ENCODE results near the gene DGKD. TPM values are rescaled to one million over a fixed set of nuclear protein-coding genes. Genes with fewer than 3 reads are reported as not detected.

DGKD gene
- total and polyA plus RNA-seq, 4 donors = 26.0 to 75.0 (median 43.8) TPM

DNA sequence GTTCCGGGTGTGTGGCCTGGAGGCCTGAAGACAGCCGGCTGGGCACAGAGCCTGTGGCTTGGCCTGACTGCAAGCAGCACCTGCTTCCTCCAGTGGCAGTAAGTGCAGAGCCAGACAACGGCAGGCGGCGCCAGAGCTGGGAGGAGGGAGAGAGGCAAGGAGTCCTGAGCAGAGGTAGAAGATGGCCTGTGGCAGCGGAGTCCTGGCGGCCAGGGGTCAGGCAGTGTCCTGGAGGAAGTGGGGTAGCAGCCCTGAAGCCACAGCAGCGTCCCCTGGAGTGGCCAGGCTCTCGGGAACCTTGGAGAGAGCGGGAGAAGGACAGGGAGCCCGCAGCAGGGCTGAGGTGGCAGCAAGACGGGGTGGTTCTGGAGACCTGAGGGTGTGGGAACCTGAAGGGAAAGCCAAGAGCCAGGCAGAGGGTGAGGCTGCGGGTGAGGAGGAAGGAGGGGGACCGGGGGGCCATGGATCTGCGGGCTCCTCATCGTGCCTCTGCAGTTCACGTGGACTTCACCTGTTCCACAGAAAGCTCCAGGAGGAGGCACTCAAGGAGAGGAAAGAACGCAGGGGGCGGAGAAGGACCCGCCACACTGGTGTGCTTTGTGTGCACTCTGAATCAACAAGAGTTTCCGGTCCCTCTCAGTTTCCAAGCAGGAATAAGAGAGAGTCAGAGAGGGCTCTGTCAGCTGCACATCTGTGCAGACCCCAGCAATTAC, 126.4 kb downstream of the DGKD start:
- no peaks in the 10 kb centered on the region for H3K9me3 ChIP-seq (ENCODE audit: control insufficient read depth, insufficient read depth, low read length)
- no peak overlapping the region for H3K27ac ChIP-seq (ENCODE audit: low read depth, low read length)
- DNase-seq (ENCODE audit: low read depth in 4 of 6, low spot score in 6 of 6) = peak in 2 of 6 donors; percentile 12 to 31
- peaks cover 17% of the 10 kb centered on the region for H3K4me1 ChIP-seq (ENCODE audit: control insufficient read depth, insufficient read depth, low read length)
- H3K27me3 ChIP-seq (ENCODE audit: control insufficient read depth, insufficient read depth, low read length) = no peaks in the 10 kb centered on the region
- WGBS (ENCODE audit: insufficient coverage) = 75% methylated on average over 21 of the region's 21 CpGs
- no peak overlapping the region for H3K4me3 ChIP-seq (ENCODE audit: low read depth, low read length)
- H3K36me3 ChIP-seq (ENCODE audit: control insufficient read depth, insufficient read depth, low read length) = peaks cover 66% of the 10 kb centered on the region

DNA sequence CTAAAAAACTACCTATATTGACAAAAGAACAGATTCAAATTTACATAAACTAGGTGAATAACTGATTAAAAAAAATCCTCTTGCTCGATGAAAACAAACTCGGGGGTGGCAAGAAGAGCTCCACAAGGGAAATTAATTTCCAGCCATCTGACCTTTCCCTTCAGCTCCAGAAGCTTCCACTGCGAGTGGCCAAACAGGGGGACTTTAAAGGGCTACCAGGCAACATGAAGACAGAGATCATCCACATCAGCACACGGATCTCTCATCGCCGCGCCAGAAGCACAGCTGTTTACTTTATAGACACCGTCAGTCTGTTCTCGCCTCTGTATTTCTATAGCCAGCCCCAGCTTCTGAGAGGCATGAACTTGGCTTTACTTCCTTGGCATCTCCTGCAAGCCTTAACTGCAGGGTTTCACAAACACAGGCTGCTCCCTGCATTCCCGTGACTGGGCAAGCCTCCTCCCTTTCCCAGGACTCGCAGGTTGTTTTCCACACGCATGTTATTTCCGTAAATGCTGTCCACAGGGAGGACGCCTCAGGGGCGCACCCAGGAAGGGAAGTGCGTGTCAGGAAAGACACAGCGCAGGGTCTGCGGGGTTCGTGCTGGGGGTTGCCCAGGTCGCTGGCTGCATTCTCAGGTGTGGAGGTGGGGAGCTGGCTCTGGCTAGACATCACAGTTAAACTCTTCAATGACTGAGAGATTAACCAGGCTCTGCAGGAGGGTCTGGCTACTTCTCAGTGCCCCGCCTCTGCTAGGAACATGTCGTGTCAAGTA, 127.3 kb downstream of the DGKD start:
- Histone ChIP-seq H3K27me3 (ENCODE audit: control insufficient read depth, insufficient read depth, low read length) (no peaks in the 10 kb centered on the region), H3K4me1 (ENCODE audit: control insufficient read depth, insufficient read depth, low read length) (peaks cover 17% of the 10 kb centered on the region), H3K9me3 (ENCODE audit: control insufficient read depth, insufficient read depth, low read length) (no peaks in the 10 kb centered on the region), H3K4me3 (ENCODE audit: low read depth, low read length) (no peak overlapping the region), H3K36me3 (ENCODE audit: control insufficient read depth, insufficient read depth, low read length) (peaks cover 66% of the 10 kb centered on the region), H3K27ac (ENCODE audit: low read depth, low read length) (no peak overlapping the region)
- 71% methylated on average over 19 of the region's 22 CpGs for WGBS (ENCODE audit: insufficient coverage)
- peak in 2 of 6 donors; percentile 16 to 24 for DNase-seq (ENCODE audit: low read depth in 4 of 6, low spot score in 6 of 6)

DNA sequence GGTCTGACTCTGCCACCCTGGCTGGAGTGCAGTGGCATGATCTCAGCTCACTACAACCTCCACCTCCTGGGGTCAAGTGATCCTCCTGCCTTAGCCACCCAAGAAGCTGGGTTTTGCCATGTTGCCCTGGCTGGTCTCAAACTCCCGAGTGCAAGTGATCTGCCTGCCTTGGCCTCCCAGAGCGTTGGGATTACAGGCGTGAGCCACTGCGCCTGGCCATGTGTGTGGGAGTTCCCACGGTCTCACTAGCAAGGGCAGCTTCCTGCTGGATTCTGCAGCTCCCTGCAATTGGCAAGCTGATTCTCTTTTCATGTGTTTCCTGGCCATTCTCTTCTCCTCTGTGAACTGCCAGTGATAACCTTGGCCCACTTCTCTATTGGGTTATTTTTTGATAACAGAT, 128.3 kb downstream of the DGKD start:
- Histone ChIP-seq H3K4me3 (ENCODE audit: low read depth, low read length) (no peak overlapping the region), H3K36me3 (ENCODE audit: control insufficient read depth, insufficient read depth, low read length) (peaks cover 58% of the 10 kb centered on the region), H3K27me3 (ENCODE audit: control insufficient read depth, insufficient read depth, low read length) (no peaks in the 10 kb centered on the region), H3K9me3 (ENCODE audit: control insufficient read depth, insufficient read depth, low read length) (no peaks in the 10 kb centered on the region), H3K4me1 (ENCODE audit: control insufficient read depth, insufficient read depth, low read length) (peaks cover 17% of the 10 kb centered on the region), H3K27ac (ENCODE audit: low read depth, low read length) (no peak overlapping the region)
- 84% methylated on average over 5 of the region's 5 CpGs for WGBS (ENCODE audit: insufficient coverage)
- no peak for DNase-seq (ENCODE audit: low read depth in 4 of 6, low spot score in 6 of 6)

DNA sequence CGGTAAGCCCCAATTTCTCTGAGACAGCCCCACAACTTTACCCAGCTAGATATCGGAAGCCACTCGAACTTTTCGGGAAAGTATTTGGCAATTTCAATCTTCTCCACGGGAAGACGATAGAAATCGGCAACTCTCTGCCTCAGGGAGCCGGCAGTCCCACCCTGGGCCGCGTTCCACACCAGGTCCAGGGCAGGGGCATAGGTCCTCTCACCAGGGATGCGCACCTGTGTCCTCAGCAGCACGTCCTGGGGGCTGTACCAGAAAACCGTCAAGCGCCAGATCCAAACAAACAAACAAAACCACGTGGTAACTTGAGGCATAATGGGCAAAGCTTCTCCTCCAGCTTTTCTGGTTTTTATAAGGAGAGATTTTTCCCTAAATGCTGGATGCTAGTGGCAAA, 131.4 kb downstream of the DGKD start:
- Histone ChIP-seq H3K27me3 (ENCODE audit: control insufficient read depth, insufficient read depth, low read length) (no peaks in the 10 kb centered on the region), H3K27ac (ENCODE audit: low read depth, low read length) (no peak overlapping the region), H3K36me3 (ENCODE audit: control insufficient read depth, insufficient read depth, low read length) (peaks cover 50% of the 10 kb centered on the region), H3K4me1 (ENCODE audit: control insufficient read depth, insufficient read depth, low read length) (peaks cover 13% of the 10 kb centered on the region), H3K9me3 (ENCODE audit: control insufficient read depth, insufficient read depth, low read length) (no peaks in the 10 kb centered on the region), H3K4me3 (ENCODE audit: low read depth, low read length) (no peak overlapping the region)
- DNase-seq (ENCODE audit: low read depth in 4 of 6, low spot score in 6 of 6) = no peak
- WGBS (ENCODE audit: insufficient coverage) = 87% methylated on average over 7 of the region's 15 CpGs

DNA sequence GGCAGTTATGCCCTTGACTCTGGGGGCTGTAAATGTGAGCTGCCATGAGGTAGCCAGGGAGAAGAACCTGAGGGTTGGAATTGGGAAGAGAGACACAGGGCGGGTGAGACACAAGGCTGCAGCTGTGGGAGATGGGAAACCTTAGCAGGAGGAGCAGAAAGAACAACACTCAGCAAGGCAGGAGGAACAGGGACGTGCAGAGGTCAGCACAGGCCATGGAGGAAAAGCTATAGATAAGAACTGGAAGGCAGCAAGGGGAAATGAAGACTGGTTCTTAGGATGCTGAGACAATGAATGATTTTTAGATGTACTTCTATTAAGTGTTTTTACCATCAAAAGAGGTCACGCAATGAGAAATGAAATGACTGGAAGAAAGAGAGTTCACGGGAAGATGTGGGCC, 132.1 kb downstream of the DGKD start:
- Histone ChIP-seq H3K27me3 (ENCODE audit: control insufficient read depth, insufficient read depth, low read length) (no peaks in the 10 kb centered on the region), H3K9me3 (ENCODE audit: control insufficient read depth, insufficient read depth, low read length) (no peaks in the 10 kb centered on the region), H3K4me1 (ENCODE audit: control insufficient read depth, insufficient read depth, low read length) (peaks cover 9% of the 10 kb centered on the region), H3K4me3 (ENCODE audit: low read depth, low read length) (no peak overlapping the region), H3K36me3 (ENCODE audit: control insufficient read depth, insufficient read depth, low read length) (peaks cover 47% of the 10 kb centered on the region), H3K27ac (ENCODE audit: low read depth, low read length) (peak overlapping the region; percentile 15)
- WGBS (ENCODE audit: insufficient coverage) = 87% methylated on average over 4 of the region's 4 CpGs
- no peak for DNase-seq (ENCODE audit: low read depth in 4 of 6, low spot score in 6 of 6)

DNA sequence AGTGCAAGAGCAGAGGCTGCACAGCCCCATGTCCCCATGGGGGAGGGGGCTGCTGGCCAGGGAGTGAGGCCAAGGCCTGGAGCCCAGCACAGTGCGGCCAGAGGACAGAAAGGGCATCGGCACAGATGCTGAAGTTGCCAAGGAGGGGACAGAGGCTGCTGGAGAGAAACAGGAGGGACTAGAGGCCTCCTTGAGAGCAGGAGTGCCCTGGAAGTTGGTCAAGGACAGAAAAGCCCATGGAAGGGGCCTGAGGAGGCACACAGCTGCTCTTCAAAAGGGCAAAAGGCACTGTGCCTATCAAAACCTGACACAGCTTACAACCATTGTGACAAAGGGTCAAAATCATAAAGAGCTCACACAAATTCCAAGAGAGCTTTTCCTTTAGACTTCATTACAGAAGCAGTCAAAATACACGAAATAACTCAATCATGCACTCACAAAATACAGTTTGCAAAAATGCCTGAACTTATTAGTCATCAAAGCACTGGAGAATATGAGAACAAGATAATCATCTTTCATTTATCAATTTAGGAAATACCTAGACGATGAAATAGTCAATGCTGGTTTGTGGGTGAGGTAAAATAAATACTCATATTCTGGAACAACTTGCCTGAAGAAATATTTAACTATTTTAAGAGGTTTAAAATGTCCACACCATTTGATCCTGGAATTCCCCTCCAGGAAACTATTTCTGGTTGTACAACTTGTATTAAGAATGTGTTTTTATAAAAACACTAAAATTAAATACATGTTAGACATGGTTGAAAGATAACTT, 132.7 kb downstream of the DGKD start:
- WGBS (ENCODE audit: insufficient coverage) = 81% methylated on average over 2 of the region's 4 CpGs
- H3K27ac ChIP-seq (ENCODE audit: low read depth, low read length) = peak overlapping the region; percentile 15
- no peaks in the 10 kb centered on the region for H3K9me3 ChIP-seq (ENCODE audit: control insufficient read depth, insufficient read depth, low read length)
- H3K36me3 ChIP-seq (ENCODE audit: control insufficient read depth, insufficient read depth, low read length) = peaks cover 42% of the 10 kb centered on the region
- no peak overlapping the region for H3K4me3 ChIP-seq (ENCODE audit: low read depth, low read length)
- H3K4me1 ChIP-seq (ENCODE audit: control insufficient read depth, insufficient read depth, low read length) = peaks cover 3% of the 10 kb centered on the region
- H3K27me3 ChIP-seq (ENCODE audit: control insufficient read depth, insufficient read depth, low read length) = no peaks in the 10 kb centered on the region
- DNase-seq (ENCODE audit: low read depth in 4 of 6, low spot score in 6 of 6) = no peak

DNA sequence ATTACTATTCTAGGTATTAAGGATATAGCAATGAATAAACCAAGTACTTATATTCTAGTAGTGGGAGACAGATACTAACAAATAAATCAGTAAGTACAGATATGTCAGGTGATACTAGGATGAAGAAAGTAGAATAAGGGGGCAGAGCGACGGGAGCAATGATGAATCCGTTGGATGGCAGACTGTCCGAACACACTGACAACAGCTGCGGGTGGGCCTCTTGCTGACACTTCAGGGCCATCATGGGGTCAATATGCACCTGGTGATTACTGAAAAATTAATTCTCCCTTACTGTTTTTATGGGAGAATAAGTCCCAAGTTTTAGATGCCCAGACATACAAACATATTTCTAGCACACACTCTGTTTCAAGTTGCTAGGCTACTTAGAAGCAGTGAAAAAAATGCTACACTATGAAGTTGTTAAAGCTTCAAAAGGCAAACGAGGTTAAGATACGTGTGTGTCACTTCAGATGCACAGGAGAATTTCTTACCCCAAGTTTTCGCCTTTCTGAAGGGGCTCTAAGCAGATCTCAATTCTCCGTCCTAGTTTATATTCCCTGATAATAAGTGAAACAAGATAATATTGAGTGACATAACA, 133.6 kb downstream of the DGKD start:
- H3K9me3 ChIP-seq (ENCODE audit: control insufficient read depth, insufficient read depth, low read length) = no peaks in the 10 kb centered on the region
- H3K27me3 ChIP-seq (ENCODE audit: control insufficient read depth, insufficient read depth, low read length) = no peaks in the 10 kb centered on the region
- DNase-seq (ENCODE audit: low read depth in 4 of 6, low spot score in 6 of 6) = no peak
- peaks cover 3% of the 10 kb centered on the region for H3K4me1 ChIP-seq (ENCODE audit: control insufficient read depth, insufficient read depth, low read length)
- no peak overlapping the region for H3K4me3 ChIP-seq (ENCODE audit: low read depth, low read length)
- peaks cover 35% of the 10 kb centered on the region for H3K36me3 ChIP-seq (ENCODE audit: control insufficient read depth, insufficient read depth, low read length)
- H3K27ac ChIP-seq (ENCODE audit: low read depth, low read length) = no peak overlapping the region
- WGBS (ENCODE audit: insufficient coverage) = 71% methylated on average over 3 of the region's 9 CpGs

DNA sequence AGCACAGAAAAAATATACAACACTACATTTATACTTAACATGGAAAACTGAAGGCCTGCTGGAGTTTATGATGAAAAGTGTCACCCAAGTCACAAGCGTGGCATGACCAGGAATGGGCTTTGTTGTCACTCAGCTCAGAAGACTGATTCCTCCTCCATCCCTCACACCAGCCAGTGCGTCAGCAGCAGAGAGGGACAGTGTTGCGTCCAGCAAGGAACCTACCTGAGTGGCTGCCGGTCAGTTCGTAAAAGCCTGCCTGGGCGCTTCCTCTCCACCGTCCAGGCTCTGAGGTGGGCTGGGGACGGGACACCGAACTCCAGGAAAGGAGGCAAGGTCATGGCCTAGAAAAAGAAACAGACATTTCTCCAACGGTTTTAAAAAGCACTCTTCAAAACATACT, 134.8 kb downstream of the DGKD start:
- 94% methylated on average over 9 of the region's 10 CpGs for WGBS (ENCODE audit: insufficient coverage)
- Histone ChIP-seq H3K36me3 (ENCODE audit: control insufficient read depth, insufficient read depth, low read length) (peaks cover 28% of the 10 kb centered on the region), H3K27ac (ENCODE audit: low read depth, low read length) (no peak overlapping the region)

DNA sequence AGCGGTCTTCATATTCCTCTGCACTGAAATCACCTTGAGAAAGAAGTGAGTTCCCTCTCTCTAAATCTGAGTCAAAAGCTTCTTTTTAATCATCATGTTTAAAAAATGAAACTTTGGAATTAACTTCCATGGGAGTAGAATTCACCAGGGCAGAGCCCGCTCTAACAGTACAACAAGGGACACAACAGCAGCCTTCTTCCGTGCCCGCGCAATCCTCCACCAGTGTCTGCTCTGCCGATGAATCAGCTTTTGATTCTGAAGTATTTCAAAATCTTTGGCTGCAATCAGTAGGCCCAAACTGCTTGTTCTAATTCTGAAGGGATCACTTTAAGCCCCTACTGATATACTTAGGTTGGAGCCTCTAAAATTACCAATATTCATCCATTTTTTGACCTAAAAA, 135.4 kb downstream of the DGKD start:
- H3K4me1 ChIP-seq (ENCODE audit: control insufficient read depth, insufficient read depth, low read length) = peaks cover 3% of the 10 kb centered on the region
- WGBS (ENCODE audit: insufficient coverage) = 79% methylated on average over 5 of the region's 6 CpGs
- H3K4me3 ChIP-seq (ENCODE audit: low read depth, low read length) = no peak overlapping the region
- no peaks in the 10 kb centered on the region for H3K9me3 ChIP-seq (ENCODE audit: control insufficient read depth, insufficient read depth, low read length)
- DNase-seq (ENCODE audit: low read depth in 4 of 6, low spot score in 6 of 6) = no peak
- no peak overlapping the region for H3K27ac ChIP-seq (ENCODE audit: low read depth, low read length)
- H3K36me3 ChIP-seq (ENCODE audit: control insufficient read depth, insufficient read depth, low read length) = peaks cover 24% of the 10 kb centered on the region
- no peaks in the 10 kb centered on the region for H3K27me3 ChIP-seq (ENCODE audit: control insufficient read depth, insufficient read depth, low read length)

More for the DNA sequence above, 134.8 kb downstream of the DGKD start:
- H3K4me1 ChIP-seq (ENCODE audit: control insufficient read depth, insufficient read depth, low read length) = peaks cover 3% of the 10 kb centered on the region
- H3K9me3 ChIP-seq (ENCODE audit: control insufficient read depth, insufficient read depth, low read length) = no peaks in the 10 kb centered on the region
- H3K4me3 ChIP-seq (ENCODE audit: low read depth, low read length) = no peak overlapping the region
- DNase-seq (ENCODE audit: low read depth in 4 of 6, low spot score in 6 of 6) = no peak
- no peaks in the 10 kb centered on the region for H3K27me3 ChIP-seq (ENCODE audit: control insufficient read depth, insufficient read depth, low read length)

All from spinal cord (tissue), 10 donors.